HEK293 (cell line): ENCODE measurements around the gene H2BK1.

Source experiments
- GLIS2 ChIP-seq: fragments of 450-650 bp; formaldehyde crosslinking; IDR thresholded peaks from 2 replicates; pipeline ENCODE4 v1.5.1; 2016; ENCODE audit warnings: missing biosample characterization, missing genetic modification characterization
- KLF9 ChIP-seq: fragments of 450-650 bp; formaldehyde crosslinking; IDR thresholded peaks from 2 replicates; pipeline ENCODE4 v1.5.1; 2016; ENCODE audit warnings: missing biosample characterization, missing genetic modification characterization, low read depth
- PRDM10 ChIP-seq: fragments of 450-650 bp; formaldehyde crosslinking; IDR thresholded peaks from 2 replicates; pipeline ENCODE4 v1.5.1; 2016; ENCODE audit warnings: missing biosample characterization, missing genetic modification characterization
- SALL2 ChIP-seq: fragments of 450-650 bp; formaldehyde crosslinking; IDR thresholded peaks from 2 replicates; pipeline ENCODE4 v1.5.0; 2017; ENCODE audit warnings: missing biosample characterization, mild to moderate bottlenecking, missing genetic modification characterization, borderline replicate concordance
- SCRT1 ChIP-seq: fragments of 450-650 bp; formaldehyde crosslinking; IDR thresholded peaks from 2 replicates; pipeline ENCODE4 v1.5.1; 2016; ENCODE audit warnings: missing biosample characterization, missing genetic modification characterization, borderline replicate concordance
- SP7 ChIP-seq: fragments of 450-650 bp; formaldehyde crosslinking; IDR thresholded peaks from 2 replicates; pipeline ENCODE4 v1.5.1; 2016; ENCODE audit warnings: missing biosample characterization, missing genetic modification characterization
- ZBTB1 ChIP-seq: fragments of 450-650 bp; formaldehyde crosslinking; IDR thresholded peaks from 2 replicates; pipeline ENCODE4 v1.5.1; 2016; ENCODE audit warnings: missing biosample characterization, missing genetic modification characterization
- ZBTB17 ChIP-seq: fragments of 450-650 bp; formaldehyde crosslinking; IDR thresholded peaks from 2 replicates; pipeline ENCODE4 v1.5.1; 2016; ENCODE audit warnings: missing biosample characterization, missing genetic modification characterization
- ZBTB20 ChIP-seq: fragments of 450-650 bp; formaldehyde crosslinking; IDR thresholded peaks from 2 replicates; pipeline ENCODE4 v1.5.1; 2016; ENCODE audit warnings: missing biosample characterization, missing genetic modification characterization
- ZBTB8A ChIP-seq: fragments of 450-650 bp; formaldehyde crosslinking; IDR thresholded peaks from 2 replicates; pipeline ENCODE4 v1.5.1; 2016; ENCODE audit warnings: missing biosample characterization, missing genetic modification characterization
- ZFP41 ChIP-seq: fragments of 450-650 bp; formaldehyde crosslinking; IDR thresholded peaks from 2 replicates; pipeline ENCODE4 v1.5.1; 2016; ENCODE audit warnings: missing biosample characterization, missing genetic modification characterization, borderline replicate concordance
- ZNF114 ChIP-seq: fragments of 450-650 bp; formaldehyde crosslinking; IDR thresholded peaks from 2 replicates; pipeline ENCODE4 v1.5.0; 2017; ENCODE audit warnings: missing biosample characterization, missing genetic modification characterization
- ZNF133 ChIP-seq: fragments of 450-650 bp; formaldehyde crosslinking; IDR thresholded peaks from 2 replicates; pipeline ENCODE4 v1.5.1; 2016; ENCODE audit warnings: missing biosample characterization, missing genetic modification characterization
- ZNF223 ChIP-seq: fragments of 450-650 bp; formaldehyde crosslinking; IDR thresholded peaks from 2 replicates; pipeline ENCODE4 v1.5.1; 2016; ENCODE audit warnings: missing biosample characterization, missing genetic modification characterization
- ZNF37A ChIP-seq: fragments of 450-650 bp; IDR thresholded peaks from 2 replicates; pipeline ENCODE4 v1.5.1; 2018; ENCODE audit warnings: missing biosample characterization, missing genetic modification characterization
- ZNF391 ChIP-seq: fragments of 450-650 bp; formaldehyde crosslinking; IDR thresholded peaks from 2 replicates; pipeline ENCODE4 v1.5.1; 2016; ENCODE audit warnings: low read depth, missing biosample characterization, missing genetic modification characterization, borderline replicate concordance
- ZNF394 ChIP-seq: fragments of 450-650 bp; formaldehyde crosslinking; IDR thresholded peaks from 2 replicates; pipeline ENCODE4 v1.5.1; 2016; ENCODE audit warnings: missing biosample characterization, missing genetic modification characterization, mild to moderate bottlenecking, moderate library complexity, borderline replicate concordance
- ZNF426 ChIP-seq: fragments of 450-650 bp; formaldehyde crosslinking; IDR thresholded peaks from 2 replicates; pipeline ENCODE4 v1.5.1; 2017; ENCODE audit warnings: missing biosample characterization, missing genetic modification characterization, mild to moderate bottlenecking, inconsistent platforms, moderate library complexity
- ZNF433 ChIP-seq: fragments of 450-650 bp; formaldehyde crosslinking; IDR thresholded peaks from 2 replicates; pipeline ENCODE4 v1.5.1; 2016; ENCODE audit warnings: missing biosample characterization, missing genetic modification characterization, low read depth
- ZNF549 ChIP-seq: fragments of 450-650 bp; IDR thresholded peaks from 2 replicates; pipeline ENCODE4 v1.5.1; 2018; ENCODE audit warnings: missing biosample characterization, missing genetic modification characterization, mild to moderate bottlenecking, inconsistent platforms, moderate library complexity
- ZNF555 ChIP-seq: fragments of 450-650 bp; formaldehyde crosslinking; conservative IDR thresholded peaks from 2 replicates; pipeline ENCODE4 v1.5.1; 2017; ENCODE audit warnings: missing biosample characterization, mild to moderate bottlenecking, missing genetic modification characterization, inconsistent platforms
- ZNF571 ChIP-seq: fragments of 450-650 bp; formaldehyde crosslinking; IDR thresholded peaks from 2 replicates; pipeline ENCODE4 v1.5.0; 2017; ENCODE audit warnings: missing biosample characterization, missing genetic modification characterization
- ZNF664 ChIP-seq: fragments of 450-650 bp; formaldehyde crosslinking; IDR thresholded peaks from 2 replicates; pipeline ENCODE4 v1.5.1; 2016; ENCODE audit warnings: missing biosample characterization, missing genetic modification characterization
- ZSCAN23 ChIP-seq: fragments of 450-650 bp; formaldehyde crosslinking; IDR thresholded peaks from 2 replicates; pipeline ENCODE4 v1.5.1; 2016; ENCODE audit warnings: missing biosample characterization, missing genetic modification characterization
- TF ChIP-seq, protein P1 (sequence below): fragments of 450-650 bp; formaldehyde crosslinking; IDR thresholded peaks from 2 replicates; pipeline ENCODE4 v1.5.1; 2016; ENCODE audit warnings: missing biosample characterization, missing genetic modification characterization
- TF ChIP-seq, protein P2 (sequence below): fragments of 450-650 bp; formaldehyde crosslinking; IDR thresholded peaks from 2 replicates; pipeline ENCODE4 v1.5.1; 2016; ENCODE audit warnings: missing biosample characterization, missing genetic modification characterization
- TF ChIP-seq, protein P3 (sequence below): fragments of 450-650 bp; formaldehyde crosslinking; IDR thresholded peaks from 2 replicates; pipeline ENCODE4 v1.5.1; 2017; ENCODE audit warnings: missing biosample characterization, missing genetic modification characterization
- TF ChIP-seq, protein P4 (sequence below): fragments of 450-650 bp; formaldehyde crosslinking; IDR thresholded peaks from 2 replicates; pipeline ENCODE4 v1.5.1; 2017; ENCODE audit warnings: missing biosample characterization, missing genetic modification characterization
- TF ChIP-seq, protein P5 (sequence below): fragments of 450-650 bp; formaldehyde crosslinking; IDR thresholded peaks from 2 replicates; pipeline ENCODE4 v1.5.1; 2016; ENCODE audit warnings: missing biosample characterization, missing genetic modification characterization

The H2BK1 gene

DNA sequence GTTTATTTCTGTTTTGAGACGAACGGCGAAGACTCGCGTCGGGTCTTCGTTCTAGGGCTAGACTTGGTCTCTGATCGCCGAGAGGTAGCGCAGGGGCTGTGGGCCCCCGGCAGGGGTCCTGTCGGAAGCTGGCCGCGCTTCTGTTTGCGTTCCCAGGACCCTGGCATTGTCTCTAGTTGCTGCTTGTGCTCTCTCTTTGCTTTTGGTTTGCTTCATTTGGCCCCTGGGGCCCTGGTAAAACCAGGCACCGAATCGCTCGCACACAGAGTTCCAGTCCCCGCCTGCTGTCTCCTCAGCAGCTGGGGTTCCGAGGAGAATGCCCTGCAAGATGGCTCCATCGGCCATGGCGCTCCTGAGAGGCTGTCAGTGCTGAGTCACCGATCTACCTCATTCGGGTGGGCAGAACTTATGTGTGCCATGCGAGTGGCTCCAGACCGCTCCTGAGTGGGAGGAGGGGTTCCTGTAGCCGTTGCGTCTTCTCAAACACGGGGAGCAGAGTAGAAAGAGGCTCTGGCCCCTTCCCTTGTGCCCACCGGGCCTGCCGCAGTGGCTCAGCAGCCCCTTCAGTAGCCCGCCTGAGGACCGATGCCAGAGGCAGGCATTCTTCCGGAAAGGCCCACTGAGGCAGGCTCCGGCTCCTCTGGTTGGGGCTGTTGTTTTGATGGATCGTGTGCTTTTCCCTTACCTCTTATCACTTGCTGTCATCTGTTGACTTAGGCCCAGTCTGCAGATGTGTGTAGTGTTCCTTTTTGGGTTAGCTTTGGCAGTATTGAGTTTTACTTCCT is 22.8 kb upstream of the H2BK1 start (continued):
- TF ChIP-seq ZNF664 (tag by site-specific recombination) (no peak), GLIS2 (tag by site-specific recombination) (peak; percentile 15; the same call in 1 of the 2 replicates), ZNF223 (tag by site-specific recombination) (no peak), ZNF555 (tag by site-specific recombination) (no peak), ZFP41 (tag by site-specific recombination) (no peak), ZNF426 (no peak), PRDM10 (tag by site-specific recombination) (no peak), SP7 (tag by site-specific recombination) (no peak), ZNF37A (tag by site-specific recombination) (no peak), SCRT1 (tag by site-specific recombination) (no peak), ZBTB20 (peak; percentile 91), ZNF133 (no peak), ZSCAN23 (tag by site-specific recombination) (no peak), ZNF114 (tag by site-specific recombination) (no peak), KLF9 (tag by site-specific recombination) (no peak), ZBTB17 (tag by site-specific recombination) (peak; percentile 94), ZBTB8A (0 out of 2 replicates have a peak, but pooled peaks have one; percentile 36), ZBTB1 (tag by site-specific recombination) (no peak), ZNF394 (tag by site-specific recombination) (0 out of 2 replicates have a peak, but pooled peaks have one; percentile 9), ZNF549 (no peak), SALL2 (tag by site-specific recombination) (no peak), ZNF571 (tag by site-specific recombination) (no peak), ZNF391 (tag by site-specific recombination) (no peak), ZNF433 (tag by site-specific recombination) (no peak)
- TF ChIP-seq, protein P1, sequence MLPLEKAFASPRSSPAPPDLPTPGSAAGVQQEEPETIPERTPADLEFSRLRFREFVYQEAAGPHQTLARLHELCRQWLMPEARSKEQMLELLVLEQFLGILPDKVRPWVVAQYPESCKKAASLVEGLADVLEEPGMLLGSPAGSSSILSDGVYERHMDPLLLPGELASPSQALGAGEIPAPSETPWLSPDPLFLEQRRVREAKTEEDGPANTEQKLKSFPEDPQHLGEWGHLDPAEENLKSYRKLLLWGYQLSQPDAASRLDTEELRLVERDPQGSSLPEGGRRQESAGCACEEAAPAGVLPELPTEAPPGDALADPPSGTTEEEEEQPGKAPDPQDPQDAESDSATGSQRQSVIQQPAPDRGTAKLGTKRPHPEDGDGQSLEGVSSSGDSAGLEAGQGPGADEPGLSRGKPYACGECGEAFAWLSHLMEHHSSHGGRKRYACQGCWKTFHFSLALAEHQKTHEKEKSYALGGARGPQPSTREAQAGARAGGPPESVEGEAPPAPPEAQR (tag by site-specific recombination), result no peak
- TF ChIP-seq, protein P2, sequence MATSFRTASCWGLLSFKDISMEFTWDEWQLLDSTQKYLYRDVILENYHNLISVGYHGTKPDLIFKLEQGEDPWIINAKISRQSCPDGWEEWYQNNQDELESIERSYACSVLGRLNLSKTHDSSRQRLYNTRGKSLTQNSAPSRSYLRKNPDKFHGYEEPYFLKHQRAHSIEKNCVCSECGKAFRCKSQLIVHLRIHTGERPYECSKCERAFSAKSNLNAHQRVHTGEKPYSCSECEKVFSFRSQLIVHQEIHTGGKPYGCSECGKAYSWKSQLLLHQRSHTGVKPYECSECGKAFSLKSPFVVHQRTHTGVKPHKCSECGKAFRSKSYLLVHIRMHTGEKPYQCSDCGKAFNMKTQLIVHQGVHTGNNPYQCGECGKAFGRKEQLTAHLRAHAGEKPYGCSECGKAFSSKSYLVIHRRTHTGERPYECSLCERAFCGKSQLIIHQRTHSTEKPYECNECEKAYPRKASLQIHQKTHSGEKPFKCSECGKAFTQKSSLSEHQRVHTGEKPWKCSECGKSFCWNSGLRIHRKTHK (tag by site-specific recombination), result no peak
- TF ChIP-seq, protein P3, sequence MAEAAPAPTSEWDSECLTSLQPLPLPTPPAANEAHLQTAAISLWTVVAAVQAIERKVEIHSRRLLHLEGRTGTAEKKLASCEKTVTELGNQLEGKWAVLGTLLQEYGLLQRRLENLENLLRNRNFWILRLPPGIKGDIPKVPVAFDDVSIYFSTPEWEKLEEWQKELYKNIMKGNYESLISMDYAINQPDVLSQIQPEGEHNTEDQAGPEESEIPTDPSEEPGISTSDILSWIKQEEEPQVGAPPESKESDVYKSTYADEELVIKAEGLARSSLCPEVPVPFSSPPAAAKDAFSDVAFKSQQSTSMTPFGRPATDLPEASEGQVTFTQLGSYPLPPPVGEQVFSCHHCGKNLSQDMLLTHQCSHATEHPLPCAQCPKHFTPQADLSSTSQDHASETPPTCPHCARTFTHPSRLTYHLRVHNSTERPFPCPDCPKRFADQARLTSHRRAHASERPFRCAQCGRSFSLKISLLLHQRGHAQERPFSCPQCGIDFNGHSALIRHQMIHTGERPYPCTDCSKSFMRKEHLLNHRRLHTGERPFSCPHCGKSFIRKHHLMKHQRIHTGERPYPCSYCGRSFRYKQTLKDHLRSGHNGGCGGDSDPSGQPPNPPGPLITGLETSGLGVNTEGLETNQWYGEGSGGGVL (tag by site-specific recombination), result 0 out of 2 replicates have a peak, but pooled peaks have one; percentile 5
- TF ChIP-seq, protein P4, sequence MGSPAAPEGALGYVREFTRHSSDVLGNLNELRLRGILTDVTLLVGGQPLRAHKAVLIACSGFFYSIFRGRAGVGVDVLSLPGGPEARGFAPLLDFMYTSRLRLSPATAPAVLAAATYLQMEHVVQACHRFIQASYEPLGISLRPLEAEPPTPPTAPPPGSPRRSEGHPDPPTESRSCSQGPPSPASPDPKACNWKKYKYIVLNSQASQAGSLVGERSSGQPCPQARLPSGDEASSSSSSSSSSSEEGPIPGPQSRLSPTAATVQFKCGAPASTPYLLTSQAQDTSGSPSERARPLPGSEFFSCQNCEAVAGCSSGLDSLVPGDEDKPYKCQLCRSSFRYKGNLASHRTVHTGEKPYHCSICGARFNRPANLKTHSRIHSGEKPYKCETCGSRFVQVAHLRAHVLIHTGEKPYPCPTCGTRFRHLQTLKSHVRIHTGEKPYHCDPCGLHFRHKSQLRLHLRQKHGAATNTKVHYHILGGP (tag by site-specific recombination), result no peak
- TF ChIP-seq, protein P5, sequence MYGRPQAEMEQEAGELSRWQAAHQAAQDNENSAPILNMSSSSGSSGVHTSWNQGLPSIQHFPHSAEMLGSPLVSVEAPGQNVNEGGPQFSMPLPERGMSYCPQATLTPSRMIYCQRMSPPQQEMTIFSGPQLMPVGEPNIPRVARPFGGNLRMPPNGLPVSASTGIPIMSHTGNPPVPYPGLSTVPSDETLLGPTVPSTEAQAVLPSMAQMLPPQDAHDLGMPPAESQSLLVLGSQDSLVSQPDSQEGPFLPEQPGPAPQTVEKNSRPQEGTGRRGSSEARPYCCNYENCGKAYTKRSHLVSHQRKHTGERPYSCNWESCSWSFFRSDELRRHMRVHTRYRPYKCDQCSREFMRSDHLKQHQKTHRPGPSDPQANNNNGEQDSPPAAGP (tag by site-specific recombination), result no peak; the same call in 1 of the 2 replicates
